ENCODE data around the gene PTPRN2.
"Not testable (repeated sequence)": the region's sequence is repeated elsewhere in the genome, so short reads cannot be mapped to it uniquely, and the experiment has no call there.

- TF ChIP-seq CTCF (IDR thresholded peaks at IDR 0.05); ZFX (IDR thresholded peaks at IDR 0.05; ENCODE audit: borderline replicate concordance): not testable (repeated sequence)
Measured at GRCh38 chr7:158376839-158377186, 210.8 kb downstream of the PTPRN2 start.
